HepG2 (cell line): ENCODE results near the gene SINHCAF. TPM values are rescaled to one million over a fixed set of nuclear protein-coding genes. Genes with fewer than 3 reads are reported as not detected.

Experiments
- AKAP8 ChIP-seq: sonication (generic); formaldehyde crosslinking; IDR thresholded peaks from 2 replicates; pipeline ENCODE4 v1.5.1; 2020; ENCODE audit warnings: mild to moderate bottlenecking, missing genetic modification reagents
- GABPB1 ChIP-seq: IDR thresholded peaks from 2 replicates; pipeline ENCODE4 v1.6.1; 2016; ENCODE audit warnings: mild to moderate bottlenecking, missing genetic modification reagents, moderate library complexity, missing compliant biosample characterization
- HDAC2 ChIP-seq: sonication (generic); formaldehyde crosslinking; IDR thresholded peaks from 2 replicates; pipeline ENCODE4 v1.4.0; 2020; ENCODE audit warnings: missing genetic modification reagents
- HNF4G ChIP-seq, 2 experiments: sonication (generic) in 1 of 2; formaldehyde crosslinking in 1 of 2; IDR thresholded peaks; 2 replicates each; pipeline versions ENCODE4 v1.4.0 to v1.6.1; 2011 to 2020; ENCODE audit warnings: borderline replicate concordance in 2 of 2, low read depth in 2 of 2, mild to moderate bottlenecking in 2 of 2, low read length in 1 of 2, missing genetic modification reagents in 1 of 2, moderate library complexity in 1 of 2
- KDM5B ChIP-seq: sonication (generic); formaldehyde crosslinking; IDR thresholded peaks from 2 replicates; pipeline ENCODE4 v1.4.0; 2020; ENCODE audit warnings: missing genetic modification reagents, mild to moderate bottlenecking, borderline replicate concordance
- SETDB1 ChIP-seq: sonication (generic); formaldehyde crosslinking; IDR thresholded peaks from 2 replicates; pipeline ENCODE4 v1.5.1; 2020; ENCODE audit warnings: missing genetic modification reagents, mild to moderate bottlenecking, borderline replicate concordance
- TP53 ChIP-seq: sonication (generic); formaldehyde crosslinking; conservative IDR thresholded peaks from 2 replicates; pipeline ENCODE4 v1.4.0; 2020; ENCODE audit warnings: missing genetic modification reagents
- ZBTB7A ChIP-seq: sonication (generic); formaldehyde crosslinking; IDR thresholded peaks from 2 replicates; pipeline ENCODE4 v1.8.0; 2022; ENCODE audit warnings: mild to moderate bottlenecking, missing genetic modification reagents
- ZFP90 ChIP-seq: sonication (generic); formaldehyde crosslinking; IDR thresholded peaks from 2 replicates; pipeline ENCODE4 v1.8.0; 2022; ENCODE audit warnings: missing genetic modification reagents, mild to moderate bottlenecking, inconsistent platforms, borderline replicate concordance
- ZNF230 ChIP-seq: sonication (generic); formaldehyde crosslinking; IDR thresholded peaks from 2 replicates; pipeline ENCODE4 v1.4.0; 2020; ENCODE audit warnings: mild to moderate bottlenecking, missing genetic modification reagents
- ZNF234 ChIP-seq: sonication (generic); formaldehyde crosslinking; conservative IDR thresholded peaks from 2 replicates; pipeline ENCODE4 v1.5.1; 2020; ENCODE audit warnings: mild to moderate bottlenecking, missing genetic modification reagents
- ZNF264 ChIP-seq: sonication (generic); formaldehyde crosslinking; IDR thresholded peaks from 2 replicates; pipeline ENCODE4 v1.4.0; 2020; ENCODE audit warnings: missing genetic modification reagents
- ZNF331 ChIP-seq: sonication (generic); formaldehyde crosslinking; IDR thresholded peaks from 2 replicates; pipeline ENCODE4 v1.4.0; 2020; ENCODE audit warnings: missing genetic modification reagents
- ZNF550 ChIP-seq: sonication (generic); formaldehyde crosslinking; IDR thresholded peaks from 2 replicates; pipeline ENCODE4 v1.4.0; 2020; ENCODE audit warnings: mild to moderate bottlenecking, missing genetic modification reagents, borderline replicate concordance
- ZNF614 ChIP-seq: IDR thresholded peaks from 2 replicates; pipeline ENCODE4 v1.6.1; 2018; ENCODE audit warnings: missing biosample characterization, missing genetic modification reagents, inconsistent platforms, borderline replicate concordance
- ZNF746 ChIP-seq: sonication (generic); formaldehyde crosslinking; IDR thresholded peaks from 2 replicates; pipeline ENCODE4 v1.8.0; 2022; ENCODE audit warnings: mild to moderate bottlenecking, missing genetic modification reagents
- polyA plus RNA-seq, 8 experiments: library from polyadenylated mRNA; depleted of rRNA in 3 of 8; stranded (reverse) in 7 of 8; unstranded in 1 of 8; fragments of >200 nt; fragmentation: Illumina TruSeq in 4 of 8; extraction: Trizol in 4 of 8; gene quantifications; 2 replicates each; pipeline versions ENCODE4 v1.2.1 to v1.2.3, GENCODE V29; 2011 to 2016; ENCODE audit warnings: low read depth in 4 of 8, missing spikeins in 1 of 8, mixed read lengths in 1 of 8; ENCODE audit not compliant: insufficient read depth in 1 of 8
- total RNA-seq, 5 experiments: library from RNA; depleted of rRNA; stranded (reverse); fragments of >200 nt; fragmentation: Illumina TruSeq; extraction: Trizol; gene quantifications; 2 replicates each; pipeline ENCODE4 v1.2.3, GENCODE V29; 2016; ENCODE audit warnings: low read depth in 1 of 5
- TF ChIP-seq, protein P1 (sequence below): sonication (generic); formaldehyde crosslinking; IDR thresholded peaks from one replicate; pipeline ENCODE4 v1.5.1; 2020; ENCODE audit warnings: mild to moderate bottlenecking, missing genetic modification reagents; ENCODE audit errors: not compliant biosample characterization
- TF ChIP-seq, protein P2 (sequence below): sonication (generic); formaldehyde crosslinking; IDR thresholded peaks from 2 replicates; pipeline ENCODE4 v1.8.1; 2023; ENCODE audit warnings: missing genetic modification reagents, inconsistent platforms, borderline replicate concordance
- TF ChIP-seq, protein P3 (sequence below): IDR thresholded peaks from 2 replicates; pipeline ENCODE4 v1.6.1; 2016; ENCODE audit warnings: low read depth

Gene SINHCAF
- total and polyA plus RNA-seq, 2 of the 13 experiments (the other 11 are each of a cell fraction or from before 2014, with no cell fraction given), result 54.6 to 97.8 TPM

DNA sequence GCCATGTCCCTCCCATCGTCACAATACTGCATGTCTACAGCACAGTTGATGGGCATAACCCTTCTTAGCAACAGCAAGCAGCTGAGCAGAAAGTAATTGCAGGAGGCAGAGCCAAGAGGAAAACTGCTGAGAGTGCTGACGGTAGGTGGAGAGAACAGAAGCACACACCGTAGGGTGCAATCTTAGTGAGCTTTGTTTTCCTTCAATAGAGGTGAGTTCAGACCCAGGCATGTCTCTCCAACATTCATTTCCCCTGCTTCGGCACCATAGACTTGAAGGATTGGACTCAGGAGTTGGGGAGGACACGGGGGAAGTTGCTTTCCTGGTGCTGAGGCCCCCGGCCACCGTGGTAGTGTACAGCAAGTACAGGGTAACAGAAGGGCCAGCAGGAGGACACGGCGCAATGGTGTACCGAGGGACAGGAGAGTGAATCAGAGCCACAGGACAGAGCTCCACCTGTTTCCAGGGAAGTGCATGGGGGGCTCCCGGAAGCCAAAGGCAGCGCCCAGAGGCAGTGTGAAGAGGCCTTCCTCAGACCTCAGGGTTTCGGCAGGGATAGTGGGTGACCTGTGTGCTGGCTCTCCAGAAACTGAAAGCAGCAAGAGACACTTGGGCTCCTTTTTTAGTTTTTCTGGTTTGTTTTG lies 36.3 kb upstream of the SINHCAF start (continued):
- TF ChIP-seq ZNF614 (CRISPR knock-in tag) (no peak), ZNF230 (CRISPR knock-in tag) (no peak), GABPB1 (peak; percentile 37), ZNF264 (CRISPR knock-in tag) (no peak), AKAP8 (CRISPR knock-in tag) (no peak; the same call in 1 of the 2 replicates), ZNF331 (CRISPR knock-in tag) (peak; percentile 23; the same call in 1 of the 2 replicates), ZFP90 (no peak), HDAC2 (CRISPR knock-in tag) (no peak; the same call in 1 of the 2 replicates), KDM5B (CRISPR knock-in tag) (peak; percentile 77; the same call in 1 of the 2 replicates), HNF4G (IDR thresholded peaks at IDR 0.05; ENCODE audit: borderline replicate concordance, low read depth, low read length) (no peak), HNF4G (CRISPR knock-in tag; IDR thresholded peaks at IDR 0.05; ENCODE audit: borderline replicate concordance, low read depth) (no peak), SETDB1 (CRISPR knock-in tag) (no peak), TP53 (no peak), ZBTB7A (CRISPR knock-in tag) (no peak), ZNF550 (CRISPR knock-in tag) (no peak), ZNF234 (CRISPR knock-in tag) (0 out of 2 replicates have a peak, but pooled peaks have one; percentile 27), ZNF746 (CRISPR knock-in tag) (0 out of 2 replicates have a peak, but pooled peaks have one; percentile 39)
- TF ChIP-seq, protein P1, sequence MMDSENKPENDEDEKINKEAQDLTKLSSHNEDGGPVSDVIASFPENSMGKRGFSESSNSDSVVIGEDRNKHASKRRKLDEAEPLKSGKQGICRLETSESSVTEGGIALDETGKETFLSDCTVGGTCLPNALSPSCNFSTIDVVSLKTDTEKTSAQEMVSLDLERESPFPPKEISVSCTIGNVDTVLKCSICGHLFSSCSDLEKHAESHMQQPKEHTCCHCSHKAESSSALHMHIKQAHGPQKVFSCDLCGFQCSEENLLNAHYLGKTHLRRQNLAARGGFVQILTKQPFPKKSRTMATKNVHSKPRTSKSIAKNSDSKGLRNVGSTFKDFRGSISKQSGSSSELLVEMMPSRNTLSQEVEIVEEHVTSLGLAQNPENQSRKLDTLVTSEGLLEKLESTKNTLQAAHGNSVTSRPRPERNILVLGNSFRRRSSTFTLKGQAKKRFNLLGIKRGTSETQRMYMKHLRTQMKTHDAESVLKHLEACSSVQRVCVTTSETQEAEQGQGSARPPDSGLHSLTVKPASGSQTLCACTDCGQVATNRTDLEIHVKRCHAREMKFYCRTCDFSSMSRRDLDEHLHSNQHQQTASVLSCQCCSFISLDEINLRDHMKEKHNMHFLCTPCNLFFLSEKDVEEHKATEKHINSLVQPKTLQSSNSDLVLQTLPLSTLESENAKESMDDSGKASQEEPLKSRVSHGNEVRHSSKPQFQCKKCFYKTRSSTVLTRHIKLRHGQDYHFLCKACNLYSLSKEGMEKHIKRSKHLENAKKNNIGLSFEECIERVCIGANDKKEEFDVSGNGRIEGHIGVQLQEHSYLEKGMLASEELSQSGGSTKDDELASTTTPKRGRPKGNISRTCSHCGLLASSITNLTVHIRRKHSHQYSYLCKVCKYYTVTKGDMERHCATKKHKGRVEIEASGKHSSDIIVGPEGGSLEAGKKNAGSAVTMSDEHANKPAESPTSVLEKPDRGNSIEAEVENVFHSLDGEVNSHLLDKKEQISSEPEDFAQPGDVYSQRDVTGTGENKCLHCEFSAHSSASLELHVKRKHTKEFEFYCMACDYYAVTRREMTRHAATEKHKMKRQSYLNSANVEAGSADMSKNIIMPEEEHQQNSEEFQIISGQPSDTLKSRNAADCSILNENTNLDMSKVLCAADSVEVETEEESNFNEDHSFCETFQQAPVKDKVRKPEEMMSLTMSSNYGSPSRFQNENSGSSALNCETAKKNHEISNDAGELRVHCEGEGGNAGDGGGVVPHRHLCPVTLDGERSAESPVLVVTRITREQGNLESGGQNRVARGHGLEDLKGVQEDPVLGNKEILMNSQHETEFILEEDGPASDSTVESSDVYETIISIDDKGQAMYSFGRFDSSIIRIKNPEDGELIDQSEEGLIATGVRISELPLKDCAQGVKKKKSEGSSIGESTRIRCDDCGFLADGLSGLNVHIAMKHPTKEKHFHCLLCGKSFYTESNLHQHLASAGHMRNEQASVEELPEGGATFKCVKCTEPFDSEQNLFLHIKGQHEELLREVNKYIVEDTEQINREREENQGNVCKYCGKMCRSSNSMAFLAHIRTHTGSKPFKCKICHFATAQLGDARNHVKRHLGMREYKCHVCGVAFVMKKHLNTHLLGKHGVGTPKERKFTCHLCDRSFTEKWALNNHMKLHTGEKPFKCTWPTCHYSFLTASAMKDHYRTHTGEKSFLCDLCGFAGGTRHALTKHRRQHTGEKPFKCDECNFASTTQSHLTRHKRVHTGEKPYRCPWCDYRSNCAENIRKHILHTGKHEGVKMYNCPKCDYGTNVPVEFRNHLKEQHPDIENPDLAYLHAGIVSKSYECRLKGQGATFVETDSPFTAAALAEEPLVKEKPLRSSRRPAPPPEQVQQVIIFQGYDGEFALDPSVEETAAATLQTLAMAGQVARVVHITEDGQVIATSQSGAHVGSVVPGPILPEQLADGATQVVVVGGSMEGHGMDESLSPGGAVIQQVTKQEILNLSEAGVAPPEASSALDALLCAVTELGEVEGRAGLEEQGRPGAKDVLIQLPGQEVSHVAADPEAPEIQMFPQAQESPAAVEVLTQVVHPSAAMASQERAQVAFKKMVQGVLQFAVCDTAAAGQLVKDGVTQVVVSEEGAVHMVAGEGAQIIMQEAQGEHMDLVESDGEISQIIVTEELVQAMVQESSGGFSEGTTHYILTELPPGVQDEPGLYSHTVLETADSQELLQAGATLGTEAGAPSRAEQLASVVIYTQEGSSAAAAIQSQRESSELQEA (CRISPR knock-in tag), result no peak
- TF ChIP-seq, protein P2, sequence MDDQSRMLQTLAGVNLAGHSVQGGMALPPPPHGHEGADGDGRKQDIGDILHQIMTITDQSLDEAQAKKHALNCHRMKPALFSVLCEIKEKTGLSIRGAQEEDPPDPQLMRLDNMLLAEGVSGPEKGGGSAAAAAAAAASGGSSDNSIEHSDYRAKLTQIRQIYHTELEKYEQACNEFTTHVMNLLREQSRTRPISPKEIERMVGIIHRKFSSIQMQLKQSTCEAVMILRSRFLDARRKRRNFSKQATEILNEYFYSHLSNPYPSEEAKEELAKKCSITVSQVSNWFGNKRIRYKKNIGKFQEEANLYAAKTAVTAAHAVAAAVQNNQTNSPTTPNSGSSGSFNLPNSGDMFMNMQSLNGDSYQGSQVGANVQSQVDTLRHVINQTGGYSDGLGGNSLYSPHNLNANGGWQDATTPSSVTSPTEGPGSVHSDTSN (CRISPR knock-in tag), result no peak
- TF ChIP-seq, protein P3, sequence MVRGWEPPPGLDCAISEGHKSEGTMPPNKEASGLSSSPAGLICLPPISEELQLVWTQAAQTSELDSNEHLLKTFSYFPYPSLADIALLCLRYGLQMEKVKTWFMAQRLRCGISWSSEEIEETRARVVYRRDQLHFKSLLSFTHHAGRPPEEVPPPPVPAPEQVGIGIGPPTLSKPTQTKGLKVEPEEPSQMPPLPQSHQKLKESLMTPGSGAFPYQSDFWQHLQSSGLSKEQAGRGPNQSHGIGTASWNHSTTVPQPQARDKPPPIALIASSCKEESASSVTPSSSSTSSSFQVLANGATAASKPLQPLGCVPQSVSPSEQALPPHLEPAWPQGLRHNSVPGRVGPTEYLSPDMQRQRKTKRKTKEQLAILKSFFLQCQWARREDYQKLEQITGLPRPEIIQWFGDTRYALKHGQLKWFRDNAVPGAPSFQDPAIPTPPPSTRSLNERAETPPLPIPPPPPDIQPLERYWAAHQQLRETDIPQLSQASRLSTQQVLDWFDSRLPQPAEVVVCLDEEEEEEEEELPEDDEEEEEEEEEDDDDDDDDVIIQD, result no peak
